Sciatic nerve (tissue), 2 donors: ENCODE results near the gene ANO3. TPM values are rescaled to one million over a fixed set of nuclear protein-coding genes. Genes with fewer than 3 reads are reported as not detected.

ENCODE experiments used
- ATAC-seq: fragments of 200-7000 bp; cut with Tn5 transposase; one replicate; pipeline ENCODE4 v1.9.1; 2020; ENCODE audit warnings: mild to moderate bottlenecking, moderate library complexity
- DNase-seq: peaks from one replicate; pipeline ENCODE4 v3.0.0-alpha.2; 2020; ENCODE audit warnings: low spot score
- intact Hi-C: fragments of 100-400 bp; cut with DNase I; formaldehyde crosslinking; loops from one replicate; pipeline ENCODE4 v1.14.2; 2022
- total RNA-seq: library from RNA; stranded (reverse); fragmentation: NEBNext Ultra II Directional; extraction: Animal tissue kit (Norgen Biotek cat#: 25700); gene quantifications from one replicate; pipeline ENCODE4 v1.2.1, GENCODE V29; 2021
- donor health status: DM: no; HTN: no; CAD: no.
- donor health status: DM: no; HTN: no; CAD: no.

The ANO3 gene
- total RNA-seq, 1 donor from 2014 or later = 0.76 TPM

DNA sequence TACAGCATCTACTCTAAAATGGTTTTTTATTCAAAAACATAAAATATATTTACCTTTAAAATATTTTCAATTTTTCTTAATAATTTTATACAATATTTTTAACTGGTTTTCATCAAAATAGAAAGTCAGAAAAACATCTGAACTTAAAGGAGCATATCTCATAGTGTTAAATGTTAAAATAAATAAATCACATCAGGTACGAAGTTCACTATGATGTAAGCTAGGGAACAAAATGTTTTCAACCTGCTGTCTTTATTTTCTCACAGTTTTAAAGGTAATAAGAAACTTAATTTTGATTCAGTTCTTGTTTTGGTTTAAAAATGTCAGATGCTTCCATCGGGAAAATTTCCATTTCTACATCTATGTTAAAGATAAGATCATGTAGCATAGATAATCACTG, 142.5 kb downstream of the ANO3 start:
- DNase-seq = no peak
- intact Hi-C loops = no loop called here
- no peak for ATAC-seq

DNA sequence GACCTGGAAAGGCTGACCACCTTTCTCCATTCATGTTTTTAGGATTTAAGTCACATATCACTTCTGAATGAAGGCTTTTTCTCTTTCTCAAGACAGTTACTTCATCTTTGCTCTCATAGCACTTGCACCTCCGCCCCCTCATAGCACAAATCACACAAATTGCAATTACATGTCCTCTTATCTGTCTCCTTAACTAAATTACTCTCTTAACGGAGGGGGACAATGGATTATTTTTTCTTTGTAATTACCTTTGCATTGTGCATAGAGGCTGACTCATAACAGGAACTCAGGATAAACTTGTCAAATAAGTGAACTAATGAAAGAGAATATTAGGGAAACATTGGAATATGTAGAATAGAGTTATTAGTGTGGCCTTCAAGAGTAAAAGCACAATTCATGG, 145.5 kb downstream of the ANO3 start:
- intact Hi-C loops = no loop called here
- no peak for DNase-seq
- ATAC-seq = no peak

DNA sequence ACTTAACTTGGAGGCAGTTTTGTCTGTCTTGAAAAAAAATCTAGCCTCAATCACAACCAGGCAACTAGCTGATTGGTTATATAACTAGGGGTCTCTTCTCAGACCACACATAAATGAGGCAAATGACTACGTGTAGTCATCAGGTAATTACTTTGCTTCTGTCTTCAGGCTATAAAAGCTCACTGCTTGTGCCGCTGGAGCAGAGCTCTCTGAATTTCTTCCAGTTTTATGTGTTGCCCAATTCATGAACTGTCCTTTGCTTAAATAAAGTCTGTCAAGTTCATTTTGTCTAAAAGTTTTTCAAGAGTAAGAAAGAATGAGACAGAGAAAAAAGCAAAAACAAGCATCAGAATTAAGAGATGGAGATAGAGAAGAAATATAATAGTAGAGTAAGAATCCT, 146.8 kb downstream of the ANO3 start:
- ATAC-seq = no peak
- no peak for DNase-seq
- intact Hi-C loops = no loop called here

- no peak for ATAC-seq
- no peak for DNase-seq
- intact Hi-C loops = no loop called here
These were observed 148.1 kb downstream of the ANO3 start for GRCh38 chr11:26480041-26480440.

DNA sequence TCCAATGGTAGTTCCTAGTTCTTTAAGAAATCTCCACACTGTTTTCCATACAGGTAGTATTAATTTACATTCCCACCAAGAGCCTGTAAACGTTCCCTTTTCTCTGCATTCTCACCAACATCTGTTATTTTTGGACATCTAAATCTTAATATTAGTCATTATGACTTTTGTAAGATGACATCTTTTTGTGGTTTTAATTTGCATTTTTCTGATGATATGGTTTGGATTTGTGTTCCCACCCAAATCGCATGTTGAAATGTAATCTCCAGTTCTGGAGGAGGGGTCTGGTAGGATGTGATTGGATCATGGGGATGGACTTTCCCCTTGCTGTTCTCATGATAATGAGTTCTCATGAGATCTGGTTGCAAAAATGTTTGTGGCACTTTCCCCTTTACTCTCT, 151.2 kb downstream of the ANO3 start:
- ATAC-seq (no peak), DNase-seq (no peak)
- intact Hi-C loops = no loop called here

DNA sequence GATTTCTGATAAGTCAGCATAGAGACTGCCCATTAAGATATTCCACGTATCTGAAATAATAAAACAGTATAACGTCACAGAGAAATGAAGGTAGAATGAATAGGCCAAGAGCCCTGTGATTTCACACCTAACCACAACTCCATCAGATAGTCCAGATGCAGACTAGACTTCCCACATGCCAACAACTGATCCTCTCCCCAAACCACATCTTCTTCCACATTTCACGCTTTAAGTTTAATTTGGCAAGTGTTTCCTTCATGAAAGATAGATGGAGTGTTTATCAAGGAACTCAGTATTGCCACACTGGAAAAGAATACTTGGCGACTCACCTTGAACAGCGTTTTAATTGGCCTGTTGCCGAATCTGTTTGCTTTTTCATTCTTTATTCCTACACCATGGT, 158.6 kb downstream of the ANO3 start:
- no peak for ATAC-seq
- intact Hi-C loops = loop anchor here (10.0 kb wide), 1 partner anchor 244 kb away; no protein-coding TSS in a partner anchor
- DNase-seq = no peak

DNA sequence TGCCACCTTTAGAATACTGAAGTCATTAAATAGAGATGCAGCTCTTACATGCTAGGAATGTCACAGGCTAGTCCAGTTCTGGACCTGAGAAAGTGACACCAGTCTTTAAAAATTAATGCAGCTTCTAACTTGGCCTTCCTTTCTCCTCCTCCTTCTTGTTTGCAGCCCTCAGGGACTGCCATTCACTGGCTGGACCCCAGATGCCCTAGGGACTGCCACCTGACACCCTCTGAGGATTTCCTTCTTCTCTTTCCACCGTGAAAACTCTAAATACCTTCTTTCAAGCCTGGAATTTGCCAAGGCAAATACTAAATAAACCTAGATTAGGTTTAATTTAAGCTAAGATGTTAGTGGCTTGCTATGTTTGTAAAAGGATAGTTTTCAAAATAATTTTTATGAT, 161.7 kb downstream of the ANO3 start:
- no peak for DNase-seq
- no peak for ATAC-seq
- intact Hi-C loops = loop anchor here (10.0 kb wide), 1 partner anchor 241 kb away; no protein-coding TSS in a partner anchor

GRCh38 chr11:26507229-26507628, 175.3 kb downstream of the ANO3 start:
- DNase-seq = no peak
- no peak for ATAC-seq
- intact Hi-C loops = no loop called here

- DNase-seq (no peak), ATAC-seq (no peak)
- intact Hi-C loops = no loop called here
These were observed 178.2 kb downstream of the ANO3 start for GRCh38 chr11:26510164-26510563.

DNA sequence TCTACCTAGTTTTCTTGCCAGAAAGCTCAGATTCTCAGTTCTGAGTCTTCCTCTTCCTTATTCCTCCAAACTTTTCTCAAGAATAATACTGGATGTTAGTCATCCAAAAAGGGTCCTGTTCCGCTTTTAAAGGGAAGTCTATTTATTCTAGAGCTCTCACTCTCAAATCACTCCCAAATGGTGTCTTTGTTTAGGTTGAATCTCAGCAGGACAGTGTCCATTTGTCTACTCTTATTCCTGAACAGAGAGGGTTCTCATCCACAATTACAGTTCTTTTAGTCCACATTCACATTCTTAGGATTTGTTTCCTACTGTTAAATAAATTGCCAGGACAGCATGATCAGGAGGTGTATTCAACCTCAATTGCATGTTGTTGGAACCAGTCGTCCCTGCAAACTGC, 178.8 kb downstream of the ANO3 start:
- DNase-seq = no peak
- no peak for ATAC-seq
- intact Hi-C loops = no loop called here

DNA sequence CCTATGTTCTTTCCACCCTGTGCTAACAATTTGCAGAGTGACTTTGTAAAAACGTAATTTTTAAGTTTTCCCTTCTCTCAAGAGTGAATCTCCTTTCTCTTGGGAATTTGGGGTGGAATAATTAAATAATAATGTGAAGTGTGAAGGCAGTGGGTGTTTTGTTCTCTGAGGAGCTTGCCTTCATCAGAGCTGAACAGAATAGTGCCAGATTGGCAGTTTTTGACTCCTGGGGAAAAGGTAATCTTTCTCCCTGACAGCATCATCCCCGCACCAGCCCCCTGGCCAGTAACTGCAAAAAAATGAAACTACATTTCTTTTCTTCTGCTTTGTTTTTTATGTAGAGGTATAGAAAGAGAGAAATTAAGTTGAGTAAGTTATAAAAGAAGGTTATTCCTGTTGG, 180.3 kb downstream of the ANO3 start:
- DNase-seq (no peak), ATAC-seq (no peak)
- intact Hi-C loops = no loop called here

DNA sequence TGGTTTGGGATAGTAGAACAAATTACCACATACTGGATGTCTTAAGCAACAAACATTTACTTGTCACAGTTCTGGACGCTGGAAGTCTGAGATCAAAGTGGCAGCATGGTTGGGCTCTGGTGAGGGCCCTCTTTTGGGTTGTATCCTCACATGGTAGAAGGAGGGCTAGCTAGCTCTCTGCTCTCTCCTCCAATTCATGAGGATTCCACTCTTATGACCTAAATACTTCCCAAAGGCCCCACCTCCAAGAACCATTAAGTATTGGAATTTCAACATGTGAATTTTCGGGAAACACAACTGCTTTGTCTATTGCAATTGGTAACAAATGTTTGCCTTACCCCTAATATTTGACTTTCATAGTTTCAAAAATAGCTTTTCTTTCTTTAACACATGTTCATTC, 187.5 kb downstream of the ANO3 start:
- no peak for DNase-seq
- intact Hi-C loops = no loop called here

DNA sequence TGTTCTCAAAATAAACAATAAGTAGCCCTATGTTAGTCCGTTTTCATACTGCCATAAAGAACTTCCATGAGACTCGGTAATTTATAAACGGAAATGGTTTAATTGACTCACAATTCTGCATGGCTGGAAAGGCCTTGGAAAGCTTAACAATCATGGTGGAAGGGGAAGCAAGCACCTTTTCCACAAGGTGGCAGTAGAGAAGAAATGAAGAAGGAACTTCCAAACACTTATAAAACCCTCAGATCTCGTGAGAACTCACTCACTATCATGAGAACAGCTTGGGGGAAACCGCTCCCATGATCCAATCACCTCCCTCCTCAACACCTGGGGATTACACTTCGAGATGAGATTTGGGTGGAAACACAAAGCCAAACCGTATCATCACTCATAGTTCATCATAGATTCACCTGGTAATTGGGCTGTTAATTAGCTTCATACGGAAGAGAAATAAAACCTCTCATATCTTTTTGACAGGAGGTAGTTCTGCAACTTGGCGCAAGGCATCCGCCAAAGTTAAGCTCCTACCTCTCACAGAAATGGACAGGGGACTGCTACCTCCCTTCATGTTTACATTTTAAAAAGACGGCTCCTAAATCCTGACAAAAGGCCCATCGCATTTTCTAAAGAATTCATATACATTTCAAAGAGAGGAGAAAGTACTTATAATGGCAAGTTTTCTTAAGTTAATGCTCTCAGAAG, 191.1 kb downstream of the ANO3 start:
- DNase-seq = no peak
- intact Hi-C loops = no loop called here
- no peak for ATAC-seq

More for the DNA sequence above, 187.5 kb downstream of the ANO3 start:
- no peak for ATAC-seq

DNA sequence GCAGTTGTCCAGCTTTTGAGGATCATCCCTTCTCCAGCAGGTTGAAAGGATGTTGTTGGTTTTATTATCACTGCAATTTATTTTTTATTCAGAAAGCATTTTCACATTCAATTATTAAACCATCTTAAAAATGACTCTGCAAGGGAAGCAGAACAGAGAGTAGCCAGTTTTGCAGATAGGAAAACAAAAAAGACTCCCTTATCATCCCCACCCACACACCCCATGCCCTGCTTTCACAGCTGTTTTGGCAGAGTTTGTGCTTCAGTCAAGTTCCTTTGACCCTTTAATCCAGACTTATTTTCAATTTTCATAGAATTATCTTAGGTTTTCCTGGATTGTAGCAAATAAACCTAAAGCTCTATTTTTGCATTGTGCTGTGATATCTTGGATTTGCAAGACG, 195.8 kb downstream of the ANO3 start:
- ATAC-seq (no peak), DNase-seq (no peak)
- intact Hi-C loops = no loop called here

DNA sequence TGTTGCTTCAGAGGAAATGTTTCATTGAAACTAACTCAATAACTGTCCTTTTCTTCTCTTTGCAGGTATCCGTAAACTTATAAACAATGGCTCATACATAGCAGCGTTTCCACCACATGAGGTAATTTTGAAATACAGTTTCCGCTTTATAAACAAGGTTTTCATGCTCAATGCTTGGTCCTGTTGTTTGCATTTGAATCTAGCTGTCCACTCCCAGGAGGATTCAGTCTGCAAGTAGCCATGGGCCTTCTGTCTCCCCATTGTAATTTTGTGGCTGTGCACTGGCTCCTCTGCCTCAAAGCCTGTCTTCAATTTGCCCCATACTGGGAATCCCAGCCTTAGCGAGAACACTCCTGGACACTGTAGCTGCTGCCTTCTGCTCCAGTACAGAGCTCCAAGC, 205.4 kb downstream of the ANO3 start:
- DNase-seq (no peak), ATAC-seq (no peak)
- intact Hi-C loops = no loop called here

GRCh38 chr11:26539517-26539916, 207.6 kb downstream of the ANO3 start:
- intact Hi-C loops = no loop called here
- ATAC-seq (no peak), DNase-seq (no peak)

GRCh38 chr11:26541870-26542269, 209.9 kb downstream of the ANO3 start:
- ATAC-seq = no peak
- intact Hi-C loops = no loop called here
- DNase-seq = no peak

- intact Hi-C loops = no loop called here
- ATAC-seq (no peak), DNase-seq (no peak)
These were observed 217.2 kb downstream of the ANO3 start for GRCh38 chr11:26549176-26549575.

DNA sequence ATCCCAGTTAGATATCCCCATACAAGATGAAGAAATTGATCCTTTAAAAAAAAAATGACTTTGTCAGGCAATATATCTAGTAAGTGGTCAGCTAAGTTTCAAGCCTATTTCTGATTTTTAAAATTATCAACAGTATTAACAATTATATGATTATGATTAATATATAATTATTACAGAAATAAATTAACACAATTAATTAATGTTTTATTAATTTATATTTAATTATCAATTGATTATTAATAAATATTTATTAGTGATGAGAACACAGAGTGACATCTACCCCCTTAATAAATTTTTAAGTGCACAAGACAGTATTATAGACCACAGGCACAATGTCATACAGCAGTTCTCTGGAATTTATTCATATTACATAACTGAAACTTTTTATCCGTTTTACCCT, 218.1 kb downstream of the ANO3 start:
- DNase-seq (no peak), ATAC-seq (no peak)
- intact Hi-C loops = no loop called here

GRCh38 chr11:26551186-26551801, 219.4 kb downstream of the ANO3 start:
- no peak for ATAC-seq

DNA sequence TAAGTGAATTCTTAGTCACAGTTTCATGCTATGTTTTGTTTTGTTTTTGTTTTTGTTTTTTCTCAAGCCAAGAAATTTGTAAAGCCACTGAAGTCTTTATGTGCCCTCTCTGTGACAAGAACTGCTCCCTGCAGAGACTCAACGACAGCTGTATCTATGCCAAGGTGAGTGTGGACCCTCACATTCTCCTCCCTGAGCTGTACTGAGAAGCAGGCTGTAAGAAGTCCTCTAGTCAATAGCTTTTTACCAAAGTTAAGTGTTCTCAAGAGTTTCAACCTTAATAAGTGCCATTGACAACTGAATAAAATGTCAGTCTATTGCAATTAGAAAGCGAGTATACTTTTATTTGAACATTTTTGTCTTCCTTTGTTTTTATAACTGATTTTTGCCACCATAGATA, 221.3 kb downstream of the ANO3 start:
- intact Hi-C loops = no loop called here
- no peak for ATAC-seq
- DNase-seq = no peak

More at GRCh38 chr11:26551186-26551801, 219.4 kb downstream of the ANO3 start:
- intact Hi-C loops = no loop called here
- no peak for DNase-seq
